GM23338 (cell line): Measurements from ENCODE around the gene ARF6.

Experiments used
- CREB1 ChIP-seq: fragments of 250-450 bp; sonication (Bioruptor Pico); IDR thresholded peaks from 2 replicates; pipeline ENCODE4 v1.5.0; 2020; ENCODE audit warnings: low read depth, mild to moderate bottlenecking, moderate library complexity
- CTCF ChIP-seq, 2 experiments: fragments of 200-600 bp in 1 of 2; sonication (generic) in 1 of 2; conservative IDR thresholded peaks; 2 replicates each; pipeline versions ENCODE4 v1.5.1 to v1.6.1; 2016 to 2017; ENCODE audit warnings: antibody characterized with exemption in 2 of 2, low read depth in 2 of 2, mild to moderate bottlenecking in 2 of 2, moderate library complexity in 1 of 2
- EZH2 ChIP-seq: fragments of 200-600 bp; sonication (generic); IDR thresholded peaks from one replicate; pipeline ENCODE4 v1.8.0; 2017; ENCODE audit warnings: antibody characterized with exemption, mild to moderate bottlenecking, low read depth; ENCODE audit not compliant: unreplicated experiment

- TF ChIP-seq EZH2 (no peak), CREB1 (CRISPR knock-in tag) (no peak), CTCF (conservative IDR thresholded peaks at IDR 0.05; ENCODE audit: low read depth in 2 of 2) (no peak)
Observed at GRCh38 chr14:49897965-49898364, 5.1 kb downstream of the ARF6 start.
